Measurements from ENCODE around the gene CNTNAP5.

Gene CNTNAP5

DNA sequence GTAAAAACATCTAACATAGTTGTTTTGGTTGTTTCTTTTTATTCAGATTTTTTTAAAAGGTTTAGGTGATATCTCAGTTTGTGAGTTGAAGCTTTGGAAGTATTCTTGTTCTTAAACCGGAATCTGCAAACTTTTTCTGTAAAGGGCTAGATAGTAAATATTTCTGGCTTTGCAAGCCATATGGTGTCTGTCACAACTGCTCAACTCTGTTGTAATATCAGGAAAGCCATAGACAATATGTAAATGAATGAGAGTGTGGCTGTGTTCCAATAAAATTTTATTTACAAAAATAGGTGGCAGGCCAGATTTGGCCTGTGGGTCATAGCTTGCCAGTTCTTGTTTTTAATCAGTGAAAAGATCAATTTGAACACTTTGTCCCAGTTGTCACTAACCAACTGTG is 134.1 kb downstream of the CNTNAP5 start:
- DNase-seq (ENCODE audit: low spot score) = no peak

DNA sequence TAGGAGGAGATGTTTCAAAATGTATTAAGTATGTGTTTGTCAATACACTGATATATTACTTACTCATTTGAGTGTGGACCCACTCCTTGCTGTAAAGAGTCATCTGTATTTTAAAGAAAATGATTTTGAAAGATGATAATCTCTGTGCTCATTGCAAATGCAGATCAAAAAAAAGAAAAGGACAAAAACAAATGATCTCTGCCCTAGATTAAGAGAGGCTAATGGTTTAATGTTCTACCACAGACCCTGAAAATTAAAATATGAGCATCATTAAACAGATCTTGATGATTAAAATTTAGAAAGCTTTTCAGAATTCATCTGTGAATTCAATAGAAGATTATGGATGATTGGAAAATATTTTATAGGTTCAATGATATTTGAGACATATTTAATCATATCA is 136.5 kb downstream of the CNTNAP5 start:
- no peak for DNase-seq (ENCODE audit: low spot score)

DNA sequence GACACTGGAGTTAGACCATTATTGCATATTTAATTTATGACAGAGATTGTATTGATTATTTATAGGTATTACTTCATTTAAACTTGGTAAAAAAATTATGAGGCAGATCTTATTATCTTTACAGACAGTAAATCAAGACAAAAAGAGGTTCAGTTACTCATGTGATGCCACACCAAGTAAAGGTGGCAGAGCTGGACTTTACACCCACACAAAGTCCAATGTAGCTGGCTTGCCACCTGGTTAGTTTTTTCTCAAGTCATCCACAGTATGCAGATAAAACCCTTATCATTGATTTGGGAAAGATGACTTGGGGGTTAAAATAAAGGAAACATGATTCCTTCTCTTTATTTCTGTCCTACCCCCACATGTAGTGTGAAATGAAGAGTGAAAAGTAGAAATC is 137.2 kb downstream of the CNTNAP5 start:
- DNase-seq (ENCODE audit: low spot score) = no peak

- DNase-seq (ENCODE audit: low spot score) = no peak
These were observed 138.8 kb downstream of the CNTNAP5 start for GRCh38 chr2:124163840-124164239.

- no peak for DNase-seq (ENCODE audit: low spot score)
These were observed 140.6 kb downstream of the CNTNAP5 start for GRCh38 chr2:124165698-124166097.

DNA sequence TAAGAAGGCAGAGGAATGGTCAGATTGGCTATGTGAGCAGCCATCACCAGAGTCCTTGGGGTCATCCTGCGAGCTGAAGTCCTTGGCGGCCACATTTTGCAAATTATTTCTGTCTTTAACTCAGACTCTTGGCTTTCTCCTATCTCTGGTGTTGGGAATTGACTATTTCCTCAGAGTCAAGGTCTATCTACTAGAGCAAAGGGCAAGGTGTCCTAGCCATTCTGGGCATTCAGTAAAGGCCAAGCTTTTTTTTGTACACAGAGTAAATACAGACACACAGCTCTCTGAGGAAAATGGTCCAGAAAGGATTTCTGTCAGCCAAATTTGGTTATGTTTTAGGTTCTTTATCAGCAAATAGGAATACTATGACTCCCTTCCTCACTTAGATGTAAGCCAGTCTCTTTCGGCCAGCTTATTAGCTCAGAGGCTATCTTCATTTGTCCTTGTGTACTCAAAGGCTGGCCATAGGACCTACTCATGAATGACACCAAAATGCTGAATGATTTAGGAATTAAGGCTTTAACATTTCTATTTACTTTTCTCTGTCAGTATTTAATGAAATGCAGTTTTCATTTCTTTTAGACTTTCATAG is 146.5 kb downstream of the CNTNAP5 start:
- no peak for DNase-seq (ENCODE audit: low spot score)

GRCh38 chr2:124178719-124179118 is 153.6 kb downstream of the CNTNAP5 start:
- no peak for DNase-seq (ENCODE audit: low spot score)

- DNase-seq (ENCODE audit: low spot score) = no peak
These were observed 155.5 kb downstream of the CNTNAP5 start for GRCh38 chr2:124180635-124181034.

- no peak for DNase-seq (ENCODE audit: low spot score)
These were observed 161.7 kb downstream of the CNTNAP5 start for GRCh38 chr2:124186801-124187200.

DNA sequence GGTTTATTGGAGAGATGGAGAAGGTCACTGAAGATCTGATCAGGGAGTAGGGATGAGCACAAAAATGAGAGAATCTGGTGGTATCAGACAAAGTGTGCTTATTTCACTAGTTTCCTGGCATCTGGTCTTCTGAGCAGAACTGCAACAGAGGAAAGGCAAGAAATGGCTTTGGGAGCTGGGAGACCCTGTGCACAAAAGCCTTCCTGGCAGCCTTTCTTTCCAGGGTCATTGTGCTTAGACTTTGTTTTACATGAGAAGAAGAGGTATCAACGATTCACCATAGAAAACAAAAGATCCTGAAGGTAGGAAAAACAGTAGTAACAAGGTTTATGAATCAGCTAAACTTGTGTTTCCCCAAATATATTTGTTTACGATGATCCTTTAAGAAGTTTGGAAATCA is 162.9 kb downstream of the CNTNAP5 start:
- DNase-seq (ENCODE audit: low spot score) = no peak

DNA sequence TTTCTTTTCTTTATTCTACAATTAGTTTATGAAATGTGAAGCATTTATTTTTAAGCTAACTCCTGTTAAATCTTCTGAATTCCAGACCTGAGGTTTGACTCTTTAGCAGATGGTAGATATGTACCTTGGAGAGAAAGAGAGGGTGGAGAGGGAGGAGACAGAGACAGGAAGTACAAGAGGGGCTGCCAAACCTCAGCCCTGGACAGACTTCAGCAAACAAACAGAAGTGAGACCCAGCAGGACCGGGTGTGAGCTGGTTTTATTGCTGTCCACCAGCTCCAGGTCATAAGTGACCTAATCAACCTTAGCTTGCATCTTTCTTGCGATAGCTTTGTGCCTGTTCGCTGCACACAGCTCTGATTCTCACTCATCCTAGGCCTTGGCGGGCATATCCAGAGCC is 168.6 kb downstream of the CNTNAP5 start:
- no peak for DNase-seq (ENCODE audit: low spot score)

GRCh38 chr2:124201713-124202112 is 176.6 kb downstream of the CNTNAP5 start:
- DNase-seq (ENCODE audit: low spot score) = no peak

GRCh38 chr2:124209441-124209840 is 184.4 kb downstream of the CNTNAP5 start:
- DNase-seq (ENCODE audit: low spot score) = no peak

DNA sequence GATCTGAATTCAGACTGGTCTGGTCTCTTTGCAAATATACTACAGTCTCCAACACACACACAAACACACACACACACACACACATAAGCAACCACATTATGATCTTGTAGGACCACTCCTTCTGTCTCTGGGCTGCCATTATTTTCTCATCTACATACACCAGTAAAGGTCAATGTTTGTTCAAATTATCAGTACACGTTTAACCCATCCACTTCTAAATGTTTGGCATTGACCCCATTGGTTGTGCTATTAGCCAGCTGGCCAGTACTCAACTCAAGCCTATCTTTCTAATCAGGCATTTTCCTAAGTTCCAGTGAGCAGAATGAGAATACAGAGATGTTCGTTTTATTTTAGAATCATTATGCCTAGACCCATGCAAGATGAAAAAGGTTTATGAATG is 186.4 kb downstream of the CNTNAP5 start:
- no peak for DNase-seq (ENCODE audit: low spot score)

- DNase-seq (ENCODE audit: low spot score) = no peak
These were observed 189.0 kb downstream of the CNTNAP5 start for GRCh38 chr2:124213977-124214587.

GRCh38 chr2:124246170-124246569 is 221.1 kb downstream of the CNTNAP5 start:
- no peak for DNase-seq (ENCODE audit: low spot score)

DNA sequence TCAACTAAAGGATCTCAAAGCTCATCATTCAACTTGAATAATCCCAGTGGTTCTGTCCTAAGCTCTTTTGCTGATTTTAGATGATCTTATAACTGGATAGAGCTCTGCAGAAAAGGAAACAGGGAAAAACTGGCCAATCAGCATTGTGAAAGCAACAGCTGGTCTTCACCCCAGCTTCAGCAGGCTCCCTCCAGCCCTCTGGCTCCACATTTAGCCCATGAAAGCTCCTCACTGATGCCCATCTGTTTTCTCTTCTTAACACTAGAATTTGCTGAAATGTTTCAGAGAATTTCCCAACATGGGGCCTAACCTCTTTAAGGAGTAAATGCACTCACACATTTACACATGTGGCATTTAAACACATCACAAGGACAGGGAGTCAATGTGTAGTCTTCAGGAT is 223.3 kb downstream of the CNTNAP5 start:
- no peak for DNase-seq (ENCODE audit: low spot score)

DNA sequence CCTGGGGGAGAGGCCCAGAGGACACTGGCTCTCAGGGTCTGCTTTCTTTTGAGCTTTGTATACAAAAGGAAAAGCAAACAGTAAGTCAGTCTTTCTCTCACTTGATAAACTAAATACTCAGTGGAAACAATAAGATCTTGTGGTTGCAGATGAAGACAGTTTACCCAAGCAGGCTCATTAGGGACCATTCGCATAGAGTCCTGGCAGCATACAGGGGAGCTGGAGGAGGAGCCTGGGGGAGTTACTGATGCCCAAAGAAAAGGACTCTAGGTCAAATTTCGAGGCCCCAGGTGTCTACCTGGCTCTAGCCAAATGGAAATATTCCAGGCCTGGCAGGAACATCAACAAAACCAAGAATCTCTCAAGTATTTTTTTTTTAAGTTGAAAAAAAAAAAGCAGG is 225.3 kb downstream of the CNTNAP5 start:
- no peak for DNase-seq (ENCODE audit: low spot score)

DNA sequence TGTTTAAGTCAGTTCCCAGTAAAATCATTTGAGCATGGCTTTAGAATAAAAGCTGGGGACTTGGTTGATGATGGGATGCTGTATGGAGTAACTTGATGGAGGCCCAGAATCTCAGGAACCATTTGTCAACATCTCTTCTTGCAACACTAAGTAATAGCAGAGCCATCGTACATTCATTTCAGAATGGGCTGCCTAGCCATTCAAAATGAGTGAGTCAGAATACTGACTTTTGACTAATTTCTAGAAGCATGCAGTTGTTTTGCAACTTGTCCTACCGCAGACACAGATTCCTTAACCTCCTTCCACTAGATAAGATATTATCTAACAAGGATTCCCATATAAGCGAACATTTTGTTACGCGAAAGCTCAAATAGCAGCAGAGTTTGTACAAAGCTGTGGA is 229.5 kb downstream of the CNTNAP5 start:
- DNase-seq (ENCODE audit: low spot score) = no peak

DNA sequence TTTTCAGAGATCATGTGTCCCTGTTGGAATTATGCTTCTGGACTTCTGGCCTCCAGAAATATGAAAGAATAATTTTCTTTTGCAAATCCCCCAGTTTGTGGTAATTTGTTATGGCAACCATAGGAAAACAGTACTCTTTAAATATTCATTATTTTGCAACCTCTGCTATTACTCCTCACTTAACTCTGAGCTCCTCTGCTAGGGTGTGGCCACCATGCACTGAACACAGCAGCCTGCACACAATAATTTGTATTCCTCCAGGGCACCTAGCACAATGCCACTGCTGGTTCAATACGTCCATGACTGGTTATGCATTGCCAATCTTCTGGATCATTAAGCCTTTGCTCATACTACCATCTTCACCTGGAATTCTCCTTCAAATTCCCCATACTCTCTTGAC is 232.0 kb downstream of the CNTNAP5 start:
- no peak for DNase-seq (ENCODE audit: low spot score)

DNA sequence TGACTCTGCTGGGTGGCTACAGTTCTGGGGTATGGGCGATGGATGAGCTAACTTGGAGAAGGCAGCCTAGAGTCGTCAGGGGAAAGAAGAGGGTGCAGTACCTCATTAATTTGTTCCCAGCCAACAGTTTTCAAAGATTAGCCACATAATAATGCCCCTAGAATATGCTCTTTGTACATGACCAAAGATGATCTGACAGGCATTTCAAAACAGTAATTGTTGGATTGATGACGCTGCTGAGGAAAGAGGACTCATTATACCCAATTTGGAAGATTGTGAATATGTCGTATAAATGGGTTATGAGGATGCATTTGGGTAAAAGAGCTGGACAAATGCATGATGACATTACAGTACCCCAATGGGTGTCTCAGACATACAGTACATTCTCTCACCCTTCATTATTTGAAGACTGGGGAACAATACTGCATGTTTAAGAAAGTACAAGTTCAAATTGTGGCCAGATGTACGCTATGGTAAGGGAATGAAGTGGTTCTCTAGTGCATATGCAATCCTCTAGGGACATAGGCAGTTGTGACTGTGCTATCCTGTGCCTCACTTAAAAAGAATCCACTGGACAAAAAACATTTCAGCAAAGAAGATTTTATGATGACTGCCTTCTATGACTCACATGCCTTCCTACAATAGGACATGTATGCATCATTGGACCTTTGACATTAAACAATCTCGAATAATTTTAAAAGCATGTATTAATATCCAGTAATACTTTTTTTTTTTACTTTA is 233.2 kb downstream of the CNTNAP5 start:
- no peak for DNase-seq (ENCODE audit: low spot score)

DNA sequence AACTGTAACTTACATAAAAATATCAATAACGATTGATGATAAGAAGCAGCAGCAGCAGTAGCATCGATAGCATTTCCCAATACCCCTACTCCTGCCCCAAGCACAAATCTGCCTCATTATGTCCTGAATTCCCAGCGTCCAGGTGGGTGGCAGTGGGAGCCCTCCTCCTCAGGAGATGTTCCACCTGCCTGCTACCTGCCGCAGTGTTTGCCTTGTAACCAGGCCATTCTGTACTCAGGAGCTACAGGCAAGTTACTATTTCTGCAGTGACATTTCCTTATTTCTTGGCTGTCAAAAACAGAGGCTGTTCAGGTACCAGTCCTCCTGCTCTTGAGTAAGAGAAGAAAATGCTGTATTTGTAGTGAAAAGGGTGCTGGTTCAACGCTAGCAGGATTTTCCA is 236.4 kb downstream of the CNTNAP5 start:
- no peak for DNase-seq (ENCODE audit: low spot score)

GRCh38 chr2:124264551-124265091 is 239.5 kb downstream of the CNTNAP5 start:
- no peak for DNase-seq (ENCODE audit: low spot score)

All from HuH-7 (cell line).